ENCODE results near the gene PER2. TPM values are rescaled to one million over a fixed set of nuclear protein-coding genes. Genes with fewer than 3 reads are reported as not detected.

The PER2 gene
- total RNA-seq: 8.2 and 9.7 TPM in 2 replicates

GRCh38 chr2:238287737-238288649 is at the start of gene PER2:
Gene PER2, minus strand, starts transcription at chr2:238288610. Its CDS starts 10,674 bp downstream, at chr2:238277936.

GRCh38 chr2:238320246-238320647 is 31.8 kb upstream of the PER2 start, which contains the start of gene TRAF3IP1:
Gene TRAF3IP1, plus strand, starts transcription at chr2:238320518. Its CDS starts 145 bp downstream, at chr2:238320663.

GRCh38 chr2:238239863-238240756 is 48.3 kb downstream of the PER2 start, which contains the start of gene HES6:
Gene HES6, minus strand, starts transcription at chr2:238240038. Its CDS starts 133 bp downstream, at chr2:238239905.

GRCh38 chr2:238203094-238203972 is 85.1 kb downstream of the PER2 start, which contains the start of gene ILKAP:
Gene ILKAP, minus strand, starts transcription at chr2:238203695. Its CDS starts 142 bp downstream, at chr2:238203553.

Other genes with a start within 250 kb of the PER2 start
- gene SCLY, start 227.6 kb downstream of the PER2 start, total RNA-seq: 12.9 and 20.5 TPM in 2 replicates
- gene ESPNL, start 188.3 kb downstream of the PER2 start, total RNA-seq: 0.28 TPM in 1 of 2 replicates, not detected in the other
- gene KLHL30, start 149.9 kb downstream of the PER2 start, total RNA-seq: 0.07 TPM in 1 of 2 replicates, not detected in the other
- 0.56 and 2.0 TPM in 2 replicates for gene ERFE, start 129.6 kb downstream of the PER2 start, total RNA-seq
- gene ILKAP, start 84.9 kb downstream of the PER2 start, total RNA-seq: 19.3 and 19.6 TPM in 2 replicates
- gene HES6, start 48.6 kb downstream of the PER2 start, total RNA-seq: 4.2 and 5.4 TPM in 2 replicates
- 7.6 and 12.2 TPM in 2 replicates for gene TRAF3IP1, start 31.9 kb upstream of the PER2 start, total RNA-seq
- gene ASB1, start 138.3 kb upstream of the PER2 start, total RNA-seq: 15.5 and 18.0 TPM in 2 replicates

Data from airway epithelial cell (primary cell).